ENCODE data around the gene UGT1A8. TPM values are rescaled to one million over a fixed set of nuclear protein-coding genes. Genes with fewer than 3 reads are reported as not detected.

The UGT1A8 gene
- total and polyA plus RNA-seq, 2 of the 4 experiments (the other 2 are of a cell fraction): not detected

GRCh38 chr2:233794128-233794658, 176.8 kb downstream of the UGT1A8 start:
- Histone ChIP-seq H4K20me1 (ENCODE audit: insufficient read depth, low read length) (no peaks in the 10 kb centered on the region), H3K36me3 (ENCODE audit: control insufficient read depth, insufficient read depth, low read length) (no peaks in the 10 kb centered on the region), H3K18ac (ENCODE audit: low read depth, low read length) (no peak overlapping the region), H2BK120ac (ENCODE audit: low read depth, low read length) (no peak overlapping the region), H3K9me1 (ENCODE audit: insufficient read depth, low read length) (no peaks in the 10 kb centered on the region), H3K4me1 (ENCODE audit: control insufficient read depth, insufficient read depth, low read length) (no peaks in the 10 kb centered on the region), H3K79me1 (ENCODE audit: low read depth in 1 of 2, low read length in 2 of 2) (no peaks in the 10 kb centered on the region), H3K9me3 (ENCODE audit: control insufficient read depth, insufficient read depth, low read length) (no peaks in the 10 kb centered on the region; the same call in 1 of the 2 replicates), H2BK5ac (ENCODE audit: low read depth, low read length, poor library complexity, severe bottlenecking) (no peak overlapping the region), H3K4me3 (ENCODE audit: insufficient read depth, low read depth, low read length) (no peak overlapping the region), H2BK20ac (ENCODE audit: low read depth, low read length) (no peak overlapping the region), H4K8ac (ENCODE audit: low read depth in 2 of 2, low read length in 2 of 2) (no peak overlapping the region), H4K5ac (ENCODE audit: low read depth, low read length) (no peak overlapping the region), H3K14ac (replicated peaks; ENCODE audit: low read depth, low read length) (no peak overlapping the region), H3K4ac (ENCODE audit: low read depth, low read length) (no peak overlapping the region), H3K9ac (ENCODE audit: low read depth, low read length) (no peak overlapping the region), H4K91ac (ENCODE audit: insufficient read depth, low read depth, low read length) (no peak overlapping the region), H2AK9ac (replicated peaks; ENCODE audit: low read depth, low read length, poor library complexity) (no peak overlapping the region), H2BK15ac (ENCODE audit: low read depth, low read length) (no peak overlapping the region), H3K27me3 (ENCODE audit: control insufficient read depth, insufficient read depth, low read length) (peaks cover 10% of the 10 kb centered on the region), H3K4me2 (ENCODE audit: low read depth, low read length) (no peak overlapping the region), H3K23ac (ENCODE audit: low read depth, low read length) (no peak overlapping the region), H2AFZ (replicated peaks; ENCODE audit: low read length, poor library complexity) (no peak overlapping the region), H3K27ac (ENCODE audit: insufficient read depth, low read length) (no peak overlapping the region), H2AK5ac (ENCODE audit: low read depth, low read length) (no peak overlapping the region), H3K56ac (ENCODE audit: extremely low read depth, insufficient read depth, low read length) (no peak overlapping the region)
- ChIA-PET POLR2A (ENCODE audit: unreplicated experiment) (no interaction called here), CTCF (no interaction called here)
- no TSS peak for BruUV-seq (replicated peaks)
- WGBS, 2 experiments (ENCODE audit: extremely low coverage in 2 of 2, insufficient read length in 1 of 2): 57% methylated on average over 13 of the region's 17 CpGs; no CpG with 5 or more reads in 1 of the 2 experiments
- in situ Hi-C loops (cut with MboI; ENCODE audit: low sequenced_read_pairs): no loop called here
- TF ChIP-seq CHD1 (IDR thresholded peaks at IDR 0.05; ENCODE audit: low read depth, low read length) (no peak), USF2 (IDR thresholded peaks at IDR 0.05; ENCODE audit: low read depth, low read length) (no peak), MAFK (IDR thresholded peaks at IDR 0.05; ENCODE audit: low read depth, low read length) (no peak), MXI1 (IDR thresholded peaks at IDR 0.05; ENCODE audit: borderline replicate concordance, low read depth, low read length) (no peak), RAD21 (IDR thresholded peaks at IDR 0.05; ENCODE audit: low read length) (no peak), RCOR1 (IDR thresholded peaks at IDR 0.05; ENCODE audit: insufficient replicate concordance, low read length) (no peak), CTCF (conservative IDR thresholded peaks at IDR 0.05; ENCODE audit: low read depth, low read length) (no peak), BHLHE40 (IDR thresholded peaks at IDR 0.05; ENCODE audit: low read depth, low read length) (no peak), POLR2A (IDR thresholded peaks at IDR 0.05; ENCODE audit: low read depth, low read length) (no peak), NFE2L2 (IDR thresholded peaks at IDR 0.05; ENCODE audit: low read depth, low read length) (no peak), SMC3 (IDR thresholded peaks at IDR 0.05; ENCODE audit: low read depth, low read length) (no peak), MAZ (IDR thresholded peaks at IDR 0.05; ENCODE audit: borderline replicate concordance, low read depth, low read length) (no peak), FOS (IDR thresholded peaks at IDR 0.05; ENCODE audit: low read depth, low read length) (no peak), CEBPB (IDR thresholded peaks at IDR 0.05; ENCODE audit: low read depth, low read length) (no peak), RFX5 (IDR thresholded peaks at IDR 0.05; ENCODE audit: low read depth, low read length) (no peak)
- TF ChIP-seq, protein P1, sequence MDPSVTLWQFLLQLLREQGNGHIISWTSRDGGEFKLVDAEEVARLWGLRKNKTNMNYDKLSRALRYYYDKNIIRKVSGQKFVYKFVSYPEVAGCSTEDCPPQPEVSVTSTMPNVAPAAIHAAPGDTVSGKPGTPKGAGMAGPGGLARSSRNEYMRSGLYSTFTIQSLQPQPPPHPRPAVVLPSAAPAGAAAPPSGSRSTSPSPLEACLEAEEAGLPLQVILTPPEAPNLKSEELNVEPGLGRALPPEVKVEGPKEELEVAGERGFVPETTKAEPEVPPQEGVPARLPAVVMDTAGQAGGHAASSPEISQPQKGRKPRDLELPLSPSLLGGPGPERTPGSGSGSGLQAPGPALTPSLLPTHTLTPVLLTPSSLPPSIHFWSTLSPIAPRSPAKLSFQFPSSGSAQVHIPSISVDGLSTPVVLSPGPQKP (IDR thresholded peaks at IDR 0.05; ENCODE audit: borderline replicate concordance, low read depth, low read length): no peak
- dilution Hi-C loops (cut with HindIII; ENCODE audit: low sequenced_read_pairs, unreplicated experiment): no loop called here
- no peak for ATAC-seq (ENCODE audit: low read depth)
- DNase-seq: no peak
- intact Hi-C loops (cut with micrococcal nuclease): no loop called here

Data from IMR-90 (cell line).